Nucleus accumbens (tissue), 56 donors: ENCODE results near the gene CSNK1A1.
A peak's percentile ranks its signal among the peaks of the same experiment; 100 is the strongest.
"Not testable (repeated sequence)": the region's sequence is repeated elsewhere in the genome, so short reads cannot be mapped to it uniquely, and the experiment has no call there.

Source experiments
- DNase-seq, 56 donors: peaks; one replicate each; lab custom pipeline; 2025; lab: John Stamatoyannopoulos, UW

CSNK1A1 gene

DNA sequence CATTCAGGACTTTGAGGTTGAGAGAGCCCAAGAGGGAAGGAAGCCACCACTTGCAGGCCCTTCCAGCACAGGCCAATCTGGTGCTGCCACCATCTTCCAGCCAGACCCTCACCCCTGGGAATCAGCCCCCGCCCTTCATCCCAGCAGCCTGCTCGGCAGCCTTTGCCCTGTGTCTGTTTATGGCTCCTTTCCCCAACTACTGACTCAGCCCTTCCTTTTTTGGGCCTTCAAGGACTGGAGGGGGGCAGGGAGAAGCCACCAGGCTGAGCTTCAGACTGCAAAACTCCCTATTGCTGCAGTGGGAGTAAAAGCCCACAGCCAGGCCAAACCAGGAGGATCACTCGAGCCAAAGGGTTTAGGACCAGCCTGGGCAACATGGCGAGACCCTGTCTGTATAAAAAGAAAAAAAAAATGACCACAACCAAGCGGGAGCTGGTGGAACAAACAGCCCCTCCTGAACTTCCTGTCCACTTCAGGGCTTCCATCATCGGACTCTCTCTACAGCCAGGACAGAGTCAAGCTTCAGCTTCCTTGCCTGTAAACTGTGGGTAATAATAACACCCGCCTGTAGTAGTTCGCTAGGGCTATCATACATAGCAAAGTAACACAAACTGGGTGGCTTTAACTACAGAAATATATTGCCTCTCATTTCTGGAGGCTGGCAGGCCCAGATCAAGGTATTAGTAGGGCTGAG lies 86.3 kb downstream of the CSNK1A1 start:
- DNase-seq, result no peak

DNA sequence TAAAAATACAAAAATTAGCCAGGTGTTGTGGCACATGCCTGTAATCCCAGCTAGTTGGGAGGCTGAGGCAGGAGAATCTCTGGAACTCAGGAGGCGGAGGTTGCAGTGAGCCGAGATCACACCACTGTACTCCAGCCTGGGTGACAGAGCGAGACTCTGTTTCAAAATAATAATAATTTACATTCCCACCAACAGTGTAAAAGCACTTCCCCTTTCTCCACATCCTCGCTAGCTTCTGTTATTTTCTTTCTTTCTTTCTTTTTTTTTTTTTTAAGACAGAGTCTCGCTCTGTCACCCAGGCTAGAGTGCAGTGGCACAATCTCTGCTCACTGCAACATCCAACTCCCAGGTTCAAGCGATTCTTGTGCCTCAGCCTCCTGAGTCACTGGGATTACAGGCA lies 89.3 kb downstream of the CSNK1A1 start:
- not testable (repeated sequence) for DNase-seq

- DNase-seq, result no peak
Observed at GRCh38 chr5:149459891-149460290, 91.3 kb downstream of the CSNK1A1 start.

DNA sequence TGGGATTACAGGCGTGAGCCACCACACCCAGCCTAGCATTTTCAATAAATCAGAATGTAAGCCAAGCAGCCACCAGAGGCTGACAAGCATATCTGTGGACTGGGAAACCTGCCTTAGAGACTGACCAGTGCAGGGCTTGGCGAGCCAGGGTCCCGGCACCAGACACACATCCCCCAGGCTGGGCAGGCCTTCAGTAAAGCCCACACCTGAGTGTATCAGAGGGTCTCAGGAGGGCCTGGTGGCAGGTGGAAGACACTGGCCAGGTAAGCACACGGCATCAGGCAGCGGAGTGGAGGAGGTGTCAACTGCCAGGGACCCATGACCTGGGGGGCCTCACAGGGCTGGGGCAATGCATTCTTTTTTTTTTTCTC lies 93.9 kb downstream of the CSNK1A1 start:
- DNase-seq, result no peak

- DNase-seq, result no peak
Observed at GRCh38 chr5:149456597-149457392, 94.4 kb downstream of the CSNK1A1 start.

- DNase-seq, result no peak
Observed at GRCh38 chr5:149455889-149456409, 95.3 kb downstream of the CSNK1A1 start.

GRCh38 chr5:149453618-149454415 lies 97.4 kb downstream of the CSNK1A1 start:
- no peak for DNase-seq

- no peak for DNase-seq
Observed at GRCh38 chr5:149452665-149453617, 98.3 kb downstream of the CSNK1A1 start.

- peak in 1 of 56 donors; percentile 11 for DNase-seq
Observed at GRCh38 chr5:149452007-149452664, 99.1 kb downstream of the CSNK1A1 start.

DNA sequence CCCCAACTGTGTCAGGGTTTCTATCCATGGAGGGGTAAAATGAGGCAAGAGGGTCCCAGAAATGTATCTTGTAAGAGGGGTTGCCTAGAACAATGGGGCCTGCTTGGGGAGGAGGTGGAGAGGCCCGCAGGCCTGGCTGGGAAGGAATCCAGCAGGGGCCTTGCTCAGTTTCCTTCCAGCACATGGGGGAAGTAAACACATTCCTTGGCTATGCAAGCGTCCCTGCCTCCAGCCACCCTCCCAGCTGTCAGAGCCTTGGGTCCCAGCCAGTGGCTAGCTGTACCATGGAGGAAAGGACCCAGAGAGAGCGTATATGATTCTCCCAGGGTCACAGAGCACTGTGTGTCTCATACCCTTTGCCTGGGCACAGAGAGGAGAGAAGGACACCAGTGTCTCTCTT lies 101.0 kb downstream of the CSNK1A1 start:
- DNase-seq, result peak in 4 of 56 donors; percentile 11 to 33 (median 20)

DNA sequence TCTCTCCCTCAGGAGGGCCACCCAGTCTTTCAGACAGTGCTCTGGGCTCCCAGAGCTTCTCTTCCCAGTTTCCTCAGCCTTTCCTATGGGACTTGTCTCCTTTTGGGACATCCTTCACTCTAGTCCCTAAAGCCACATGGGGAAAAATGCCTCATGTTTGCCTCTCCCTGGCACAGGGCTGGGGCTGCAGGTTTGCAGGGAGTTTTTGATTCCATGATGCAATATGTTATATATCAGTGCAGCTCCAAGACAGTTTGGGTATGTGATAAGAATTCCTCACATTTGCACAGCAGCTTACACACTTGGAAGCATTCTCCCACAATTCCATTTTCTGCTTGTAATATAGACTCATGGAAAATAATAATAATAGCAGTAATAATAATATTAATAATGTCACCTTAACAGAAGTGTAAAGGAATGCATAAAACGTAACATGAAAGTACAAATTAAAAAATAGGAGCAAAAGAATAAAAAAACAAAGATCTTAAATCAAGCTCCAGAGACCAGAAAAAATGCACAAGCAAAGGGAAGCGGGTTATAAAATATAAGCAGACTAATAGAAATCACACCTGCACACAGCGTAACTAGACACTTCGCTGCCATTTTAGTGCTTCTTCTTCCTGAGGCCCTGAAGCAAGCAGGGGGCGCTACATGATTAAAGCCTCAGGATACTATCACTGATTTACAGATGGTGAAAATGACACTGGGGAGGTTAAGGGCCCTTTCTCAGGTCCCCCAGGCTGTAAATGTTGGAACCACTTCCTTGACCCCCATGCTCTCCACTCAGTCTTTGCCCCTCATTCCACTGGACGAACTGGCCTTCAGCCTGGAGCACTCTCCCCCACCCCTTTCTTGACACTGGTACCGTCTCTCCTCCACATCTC lies 102.2 kb downstream of the CSNK1A1 start:
- no peak for DNase-seq

DNA sequence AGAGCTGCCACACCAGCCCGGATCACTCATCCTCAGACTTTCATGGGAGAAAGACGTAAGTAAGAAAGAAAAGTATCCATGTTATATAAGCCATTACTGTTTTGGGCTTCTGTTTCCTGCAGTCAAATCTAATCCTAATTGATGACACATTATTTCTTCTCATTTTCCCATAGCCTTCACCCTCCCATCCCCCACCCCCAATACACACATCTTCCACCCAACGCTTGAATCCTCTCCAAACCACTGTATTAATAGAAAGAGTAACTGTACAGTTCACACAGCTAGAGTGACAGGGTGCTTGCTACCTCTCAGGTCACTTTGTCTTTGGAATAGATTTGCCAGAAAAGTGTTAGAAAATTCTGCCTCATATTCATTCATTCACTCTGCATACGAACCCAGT lies 102.8 kb downstream of the CSNK1A1 start:
- no peak for DNase-seq

DNA sequence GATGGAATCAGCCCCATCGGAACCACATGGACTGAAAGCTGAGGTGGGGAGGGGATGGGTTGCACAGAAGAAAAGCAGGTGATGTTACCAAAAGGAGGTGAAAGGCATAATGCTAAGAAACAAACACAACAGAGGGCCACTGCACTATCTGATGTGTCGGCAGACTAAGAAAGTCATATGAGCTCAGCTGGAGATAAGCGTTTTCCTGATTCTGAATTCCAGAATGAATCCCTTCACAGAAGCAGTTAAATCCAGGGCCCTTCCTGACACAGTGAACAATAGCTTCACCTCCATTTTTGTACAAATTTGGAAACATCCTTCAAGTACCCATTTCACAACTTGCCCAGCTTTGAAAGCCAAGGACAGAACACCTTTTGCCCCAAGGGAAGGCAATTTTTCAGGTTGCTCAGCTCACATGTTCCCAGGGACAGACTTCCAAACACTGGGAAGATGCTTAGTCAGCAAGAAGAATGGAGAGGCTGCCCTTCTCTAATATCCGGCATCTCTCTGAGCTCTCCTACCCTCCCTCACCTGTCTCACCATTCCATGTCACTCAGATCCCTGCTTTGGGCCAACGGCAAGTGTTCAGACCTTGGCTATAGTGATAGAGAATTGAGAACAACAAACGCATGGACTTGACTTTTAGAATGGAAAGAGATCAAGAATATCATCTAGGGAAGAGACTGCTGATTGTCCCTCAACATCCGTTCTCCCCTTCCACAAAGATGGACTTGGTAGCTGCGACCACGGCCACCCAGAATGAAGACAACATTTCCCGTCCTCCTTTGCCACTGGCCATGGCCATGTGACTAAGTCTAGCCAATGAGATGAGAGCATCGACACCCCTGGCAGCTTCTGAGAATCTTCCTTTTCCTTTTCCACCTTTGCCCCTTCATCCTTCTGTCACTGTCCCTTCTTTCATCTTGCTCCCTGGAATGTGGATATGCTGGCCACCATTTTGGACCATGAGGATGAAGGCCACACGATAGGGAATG lies 103.6 kb downstream of the CSNK1A1 start:
- DNase-seq, result no peak

DNA sequence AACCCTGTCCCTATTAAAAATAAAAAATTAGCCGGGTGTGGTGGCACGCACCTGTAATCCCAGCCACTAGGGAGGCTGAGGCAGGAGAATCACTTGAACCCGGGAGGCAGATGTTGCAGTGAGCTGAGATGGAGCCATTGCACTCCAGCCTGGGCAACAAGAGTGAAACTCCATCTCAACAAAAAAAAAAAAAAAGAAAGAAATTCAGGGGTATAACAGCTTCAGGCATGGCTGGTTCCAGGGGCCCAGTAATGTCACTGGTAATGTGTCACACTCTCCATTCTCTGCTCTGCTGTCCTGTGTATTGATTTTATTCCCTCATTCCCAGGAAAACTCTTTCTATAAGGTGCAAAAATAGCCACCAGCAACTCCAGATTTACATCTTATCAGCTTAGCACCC lies 104.4 kb downstream of the CSNK1A1 start:
- not testable (repeated sequence) for DNase-seq

DNA sequence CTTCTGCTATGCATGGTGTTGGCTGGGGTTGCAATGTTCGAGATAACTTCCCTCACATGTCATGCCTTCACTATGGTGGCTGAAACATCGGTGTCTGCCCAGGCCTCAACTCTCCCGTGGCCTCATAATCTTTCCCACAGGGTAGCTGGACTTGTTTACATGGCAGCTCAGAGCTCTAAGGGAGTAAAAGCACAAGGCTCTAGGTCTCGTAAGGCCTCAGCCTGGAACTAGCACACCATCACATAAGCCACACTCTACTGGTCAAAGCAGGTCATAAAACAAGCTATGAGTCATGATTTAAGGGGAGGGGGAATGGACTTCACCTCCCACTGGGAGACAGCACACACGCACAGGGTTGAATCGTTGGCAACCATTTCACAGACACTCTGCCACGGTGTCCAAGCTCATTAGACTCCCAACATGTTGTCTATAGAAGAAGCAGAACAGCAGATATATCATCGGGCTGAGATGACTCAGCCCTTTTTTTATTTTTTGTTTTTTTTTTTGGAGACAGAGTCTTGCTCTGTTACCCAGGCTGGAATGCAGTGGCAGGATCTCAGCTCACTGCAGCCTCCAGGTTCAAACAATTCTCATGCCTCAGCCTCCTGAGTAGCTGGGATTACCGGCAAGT lies 105.4 kb downstream of the CSNK1A1 start:
- DNase-seq, result no peak

DNA sequence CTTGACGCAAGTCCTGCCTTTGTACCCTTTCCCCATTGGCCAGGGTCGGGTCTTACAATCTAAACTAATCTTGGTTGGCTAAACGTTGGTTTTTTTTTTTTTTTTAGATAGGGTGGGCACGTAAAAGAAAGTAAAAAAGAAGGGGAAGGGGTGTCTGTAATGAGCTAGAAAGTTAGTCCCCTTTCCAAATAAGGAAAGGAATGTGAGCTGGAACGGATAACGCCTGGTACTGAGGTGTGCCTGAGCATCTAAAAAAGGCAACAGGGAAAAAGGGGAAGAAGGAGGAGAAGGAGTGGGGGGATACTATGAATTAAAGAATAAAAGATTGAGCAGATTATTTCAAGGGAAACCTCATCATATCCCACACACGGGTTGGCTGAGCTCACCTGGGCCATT lies 105.9 kb downstream of the CSNK1A1 start:
- DNase-seq, result no peak

GRCh38 chr5:149444430-149444829 lies 106.8 kb downstream of the CSNK1A1 start:
- DNase-seq, result not testable (repeated sequence)
